ENCODE data around the gene THUMPD1.

GRCh38 chr16:20768818-20769217 is 27.2 kb upstream of the THUMPD1 start:
- TF ChIP-seq, protein P1, sequence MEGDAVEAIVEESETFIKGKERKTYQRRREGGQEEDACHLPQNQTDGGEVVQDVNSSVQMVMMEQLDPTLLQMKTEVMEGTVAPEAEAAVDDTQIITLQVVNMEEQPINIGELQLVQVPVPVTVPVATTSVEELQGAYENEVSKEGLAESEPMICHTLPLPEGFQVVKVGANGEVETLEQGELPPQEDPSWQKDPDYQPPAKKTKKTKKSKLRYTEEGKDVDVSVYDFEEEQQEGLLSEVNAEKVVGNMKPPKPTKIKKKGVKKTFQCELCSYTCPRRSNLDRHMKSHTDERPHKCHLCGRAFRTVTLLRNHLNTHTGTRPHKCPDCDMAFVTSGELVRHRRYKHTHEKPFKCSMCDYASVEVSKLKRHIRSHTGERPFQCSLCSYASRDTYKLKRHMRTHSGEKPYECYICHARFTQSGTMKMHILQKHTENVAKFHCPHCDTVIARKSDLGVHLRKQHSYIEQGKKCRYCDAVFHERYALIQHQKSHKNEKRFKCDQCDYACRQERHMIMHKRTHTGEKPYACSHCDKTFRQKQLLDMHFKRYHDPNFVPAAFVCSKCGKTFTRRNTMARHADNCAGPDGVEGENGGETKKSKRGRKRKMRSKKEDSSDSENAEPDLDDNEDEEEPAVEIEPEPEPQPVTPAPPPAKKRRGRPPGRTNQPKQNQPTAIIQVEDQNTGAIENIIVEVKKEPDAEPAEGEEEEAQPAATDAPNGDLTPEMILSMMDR (IDR thresholded peaks at IDR 0.05) = no peak
- no peak for TF ChIP-seq POLR2A (IDR thresholded peaks at IDR 0.05)

Measured in adrenal gland (tissue), 5 donors.